H1 (cell line): ENCODE results near the gene PNLIPRP1. TPM values are rescaled to one million over a fixed set of nuclear protein-coding genes. Genes with fewer than 3 reads are reported as not detected.

Source experiments
- polyA plus RNA-seq, 7 experiments: library from polyadenylated mRNA; depleted of rRNA in 3 of 7; stranded (reverse) in 5 of 7; unstranded in 2 of 7; fragments of >200 nt in 5 of 7; fragments of 200-250 nt in 2 of 7; gene quantifications; 1 replicate in 5 of 7; 2 replicates in 1 of 7; 4 replicates in 1 of 7; pipeline versions ENCODE4 v1.2.1 to v1.2.3, GENCODE V29; 2011 to 2013; ENCODE audit warnings: missing spikeins in 2 of 7, mixed read lengths in 2 of 7
- total RNA-seq: library from RNA; stranded (reverse); fragmentation: NEBNext Ultra II Directional; extraction: Animal tissue kit (Norgen Biotek cat#: 25700); gene quantifications from 2 replicates; pipeline ENCODE4 v1.2.1, GENCODE V29; 2021
- TF ChIP-seq, protein P1 (sequence below): IDR thresholded peaks from 2 replicates; pipeline ENCODE4 v1.6.1; 2011; ENCODE audit warnings: low read depth, mild to moderate bottlenecking, low read length; ENCODE audit not compliant: insufficient read depth

The PNLIPRP1 gene
- total and polyA plus RNA-seq, 2 of the 8 experiments (the other 6 are each of a cell fraction or from before 2014, with no cell fraction given), result not detected

DNA sequence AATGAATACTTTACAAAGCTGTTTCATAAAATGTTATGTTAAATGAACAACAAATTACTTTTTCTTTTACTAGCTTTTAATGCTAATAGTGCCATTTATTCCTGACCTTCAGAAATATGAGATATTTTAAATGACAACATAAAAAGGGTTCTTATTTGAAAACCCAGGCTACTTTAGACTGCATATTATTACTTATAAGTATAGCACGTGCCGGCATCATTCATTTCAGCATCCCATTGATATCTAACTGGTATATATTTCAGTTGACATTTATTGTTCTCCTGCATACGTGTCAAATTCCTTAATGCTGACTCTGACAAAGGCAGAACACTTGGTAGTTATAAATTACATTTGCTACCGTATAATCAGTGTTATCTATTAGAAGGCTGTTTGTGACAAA, 65.3 kb downstream of the PNLIPRP1 start (continued):
- TF ChIP-seq, protein P1, sequence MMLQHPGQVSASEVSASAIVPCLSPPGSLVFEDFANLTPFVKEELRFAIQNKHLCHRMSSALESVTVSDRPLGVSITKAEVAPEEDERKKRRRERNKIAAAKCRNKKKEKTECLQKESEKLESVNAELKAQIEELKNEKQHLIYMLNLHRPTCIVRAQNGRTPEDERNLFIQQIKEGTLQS, result no peak
